GM23338 (cell line): ENCODE results near the gene XPA.

ENCODE experiments used
- CTCF ChIP-seq, 2 experiments: fragments of 200-600 bp in 1 of 2; sonication (generic) in 1 of 2; conservative IDR thresholded peaks; 2 replicates each; pipeline versions ENCODE4 v1.5.1 to v1.6.1; 2016 to 2017; ENCODE audit warnings: antibody characterized with exemption in 2 of 2, low read depth in 2 of 2, mild to moderate bottlenecking in 2 of 2, moderate library complexity in 1 of 2
- EZH2 ChIP-seq: fragments of 200-600 bp; sonication (generic); IDR thresholded peaks from one replicate; pipeline ENCODE4 v1.8.0; 2017; ENCODE audit warnings: antibody characterized with exemption, mild to moderate bottlenecking, low read depth; ENCODE audit not compliant: unreplicated experiment
- EZH2phosphoT487 ChIP-seq: fragments of 200-600 bp; sonication (generic); IDR thresholded peaks from one replicate; pipeline ENCODE4 v1.8.1; 2018; ENCODE audit warnings: antibody characterized with exemption; ENCODE audit not compliant: unreplicated experiment
- JUNB ChIP-seq: IDR thresholded peaks from one replicate; pipeline ENCODE4 v1.6.1; 2016; ENCODE audit warnings: antibody characterized with exemption; ENCODE audit not compliant: unreplicated experiment
- POLR2AphosphoS5 ChIP-seq: IDR thresholded peaks from 2 replicates; pipeline ENCODE4 v1.6.1; 2016; ENCODE audit warnings: antibody characterized with exemption, low read depth
- REST ChIP-seq: IDR thresholded peaks from one replicate; pipeline ENCODE4 v1.6.1; 2018; ENCODE audit warnings: antibody characterized with exemption; ENCODE audit not compliant: unreplicated experiment
- STAT1 ChIP-seq: IDR thresholded peaks from one replicate; pipeline ENCODE4 v1.6.1; 2016; ENCODE audit warnings: antibody characterized with exemption; ENCODE audit not compliant: unreplicated experiment
- ZNF331 ChIP-seq: fragments of 250-450 bp; sonication (Bioruptor Pico); IDR thresholded peaks from 2 replicates; pipeline ENCODE4 v1.5.0; 2020; ENCODE audit warnings: low read depth, mild to moderate bottlenecking, moderate library complexity
- ZNF462 ChIP-seq: fragments of 250-450 bp; sonication (Bioruptor Pico); IDR thresholded peaks from 2 replicates; pipeline ENCODE4 v1.5.0; 2020; ENCODE audit warnings: mild to moderate bottlenecking, moderate library complexity

- TF ChIP-seq EZH2 (no peak), JUNB (no peak), EZH2phosphoT487 (no peak), CTCF (conservative IDR thresholded peaks at IDR 0.05; ENCODE audit: low read depth in 2 of 2) (no peak), POLR2AphosphoS5 (peak; percentile 80), ZNF462 (CRISPR knock-in tag) (no peak), ZNF331 (CRISPR knock-in tag) (no peak), REST (peak; percentile 22), STAT1 (no peak)
These were observed 63.9 kb downstream of the XPA start, which contains the start of the genes NCBP1 and TSTD2 for GRCh38 chr9:97632985-97633858.
